Ascending aorta (tissue), 2 donors: ENCODE measurements around the gene CDKN1B. TPM values are rescaled to one million over a fixed set of nuclear protein-coding genes. Genes with fewer than 3 reads are reported as not detected.

ENCODE experiments used
- DNase-seq, 2 donors: peaks; one replicate each; pipeline ENCODE4 v3.0.0-alpha.2; 2019; ENCODE audit warnings: low spot score in 2 of 2
- H3K27ac ChIP-seq, 2 donors: fragments of 200-600 bp; sonication (generic); one replicate each; pipeline ENCODE4 v1.5.1; 2016 to 2017; ENCODE audit warnings: mild to moderate bottlenecking in 1 of 2
- H3K27me3 ChIP-seq: fragments of 200-600 bp; sonication (generic); one replicate; pipeline ENCODE4 v1.5.1; 2017
- H3K36me3 ChIP-seq, 2 donors: fragments of 200-600 bp; sonication (generic); one replicate each; pipeline ENCODE4 v1.5.1; 2016
- H3K4me1 ChIP-seq, 2 donors: fragments of 200-600 bp; sonication (generic); one replicate each; pipeline ENCODE4 v1.5.1; 2016 to 2017; ENCODE audit warnings: mild to moderate bottlenecking in 1 of 2
- H3K4me3 ChIP-seq, 2 donors: fragments of 200-600 bp; sonication (generic); one replicate each; pipeline ENCODE4 v1.5.1; 2016 to 2017; ENCODE audit warnings: mild to moderate bottlenecking in 1 of 2
- H3K9me3 ChIP-seq, 2 donors: fragments of 200-600 bp; sonication (generic); one replicate each; pipeline ENCODE4 v1.5.1; 2016
- CTCF ChIP-seq, 3 experiments: fragments of 200-600 bp in 2 of 3; fragments of 450-650 bp in 1 of 3; sonication (generic) in 2 of 3; IDR thresholded peaks; one replicate each; pipeline ENCODE4 v1.5.1; 2016 to 2019; ENCODE audit warnings: antibody characterized with exemption in 3 of 3, mild to moderate bottlenecking in 1 of 3, moderate library complexity in 1 of 3
- intact Hi-C: fragments of 100-400 bp; cut with DNase I; formaldehyde crosslinking; loops from one replicate; pipeline ENCODE4 v1.15.1; 2023
- total RNA-seq: library from RNA; depleted of rRNA; stranded (reverse); fragments of >200 nt; gene quantifications from one replicate; pipeline ENCODE4 v1.1.0, GENCODE V29; 2016

Gene CDKN1B
- total RNA-seq, 1 donor from 2014 or later, result 65.1 TPM

GRCh38 chr12:12715128-12715458 lies 2.1 kb upstream of the CDKN1B start:
- peak overlapping the region; percentile 96 to 99 for H3K27ac ChIP-seq
- DNase-seq, result no peak
- no peak for TF ChIP-seq CTCF (IDR thresholded peaks at IDR 0.05)
- peak overlapping the region in 1 of 2 donors; percentile 75 for H3K4me3 ChIP-seq
- peaks cover 2 to 19% of the 10 kb centered on the region in 2 donors for H3K4me1 ChIP-seq
- H3K9me3 ChIP-seq, result no peaks in the 10 kb centered on the region
- H3K36me3 ChIP-seq, result peaks cover 0 to 6% of the 10 kb centered on the region in 2 donors
- H3K27me3 ChIP-seq, result no peaks in the 10 kb centered on the region
- intact Hi-C loops, result loop anchor here (5.0 to 10.0 kb wide), 4 partner anchors 153 to 1140 kb away; partner anchors contain the start of genes DUSP16 and LRP6

GRCh38 chr12:12715459-12716150 lies 1.6 kb upstream of the CDKN1B start:
- DNase-seq, result no peak
- H3K4me1 ChIP-seq, result peaks cover 3 to 24% of the 10 kb centered on the region in 2 donors
- no peaks in the 10 kb centered on the region for H3K9me3 ChIP-seq
- peak overlapping the region; percentile 96 to 99 for H3K27ac ChIP-seq
- H3K4me3 ChIP-seq, result peak overlapping the region; percentile 75 to 88
- no peak for TF ChIP-seq CTCF (IDR thresholded peaks at IDR 0.05)
- intact Hi-C loops, result loop anchor here (1.0 to 10.0 kb wide), 5 partner anchors 19 to 1141 kb away; partner anchors contain the start of genes DUSP16, GPR19 and LRP6
- no peaks in the 10 kb centered on the region for H3K27me3 ChIP-seq
- H3K36me3 ChIP-seq, result peaks cover 0 to 7% of the 10 kb centered on the region in 2 donors

- H3K4me3 ChIP-seq, result peak overlapping the region; percentile 75 to 88
- H3K4me1 ChIP-seq, result peaks cover 3 to 30% of the 10 kb centered on the region in 2 donors
- peaks cover 1 to 14% of the 10 kb centered on the region in 2 donors for H3K36me3 ChIP-seq
- no peaks in the 10 kb centered on the region for H3K27me3 ChIP-seq
- TF ChIP-seq CTCF (IDR thresholded peaks at IDR 0.05), result no peak
- H3K27ac ChIP-seq, result peak overlapping the region; percentile 96 to 99
- intact Hi-C loops, result loop anchor here (1.0 to 10.0 kb wide), 5 partner anchors 20 to 1141 kb away; partner anchors contain the start of genes DUSP16, GPR19 and LRP6
- H3K9me3 ChIP-seq, result no peaks in the 10 kb centered on the region
- DNase-seq, result no peak
Observed at GRCh38 chr12:12716151-12716792, 896 bp upstream of the CDKN1B start.

GRCh38 chr12:12717586-12718380 lies 615 bp downstream of the CDKN1B start:
- H3K4me3 ChIP-seq, result peak overlapping the region; percentile 75 to 88
- peak overlapping the region; percentile 96 to 99 for H3K27ac ChIP-seq
- no peak for TF ChIP-seq CTCF (IDR thresholded peaks at IDR 0.05)
- DNase-seq, result no peak
- H3K36me3 ChIP-seq, result peaks cover 5 to 19% of the 10 kb centered on the region in 2 donors
- intact Hi-C loops, result loop anchor here (1.0 to 10.0 kb wide), 5 partner anchors 8 to 1143 kb away; partner anchors contain the start of genes DUSP16 and LRP6
- H3K27me3 ChIP-seq, result no peaks in the 10 kb centered on the region
- no peaks in the 10 kb centered on the region for H3K9me3 ChIP-seq
- peaks cover 3 to 35% of the 10 kb centered on the region in 2 donors for H3K4me1 ChIP-seq

- intact Hi-C loops, result loop anchor here (5.0 to 10.0 kb wide), 4 partner anchors 156 to 1144 kb away; partner anchors contain the start of genes DUSP16 and LRP6
- Histone ChIP-seq H3K27me3 (no peaks in the 10 kb centered on the region), H3K27ac (peak overlapping the region; percentile 96 to 99), H3K9me3 (no peaks in the 10 kb centered on the region), H3K4me1 (peaks cover 3 to 37% of the 10 kb centered on the region in 2 donors), H3K36me3 (peaks cover 5 to 19% of the 10 kb centered on the region in 2 donors), H3K4me3 (peak overlapping the region; percentile 75 to 88)
- DNase-seq, result no peak
- no peak for TF ChIP-seq CTCF (IDR thresholded peaks at IDR 0.05)
Observed at GRCh38 chr12:12718381-12718759, 1.2 kb downstream of the CDKN1B start.
